Testis (tissue), 3 donors: ENCODE results near the gene CNTN4. TPM values are rescaled to one million over a fixed set of nuclear protein-coding genes. Genes with fewer than 3 reads are reported as not detected.

Source experiments
- DNase-seq: peaks from one replicate; pipeline ENCODE4 v3.0.0-alpha.2; 2019
- H3K27ac ChIP-seq, 2 donors: fragments of 200-600 bp; sonication (generic); one replicate each; pipeline ENCODE4 v1.5.1; 2019
- H3K27me3 ChIP-seq: fragments of 200-600 bp; sonication (generic); one replicate; pipeline ENCODE4 v1.5.1; 2019
- H3K36me3 ChIP-seq: fragments of 200-600 bp; sonication (generic); one replicate; pipeline ENCODE4 v1.5.1; 2017; ENCODE audit warnings: low read depth; ENCODE audit errors: missing control alignments
- H3K4me1 ChIP-seq: fragments of 200-600 bp; sonication (generic); one replicate; pipeline ENCODE4 v1.5.1; 2019
- H3K4me3 ChIP-seq, 2 donors: fragments of 200-600 bp; sonication (generic); one replicate each; pipeline ENCODE4 v1.5.1; 2017 to 2019
- H3K9me3 ChIP-seq: fragments of 200-600 bp; sonication (generic); one replicate; pipeline ENCODE4 v1.5.1; 2017
- POLR2A ChIP-seq: fragments of 450-650 bp; IDR thresholded peaks from one replicate; pipeline ENCODE4 v1.6.1; 2017; ENCODE audit warnings: antibody characterized with exemption, mild to moderate bottlenecking, moderate library complexity
- WGBS, 2 donors: methylation state at CpG; one replicate each; pipeline ENCODE4 v1.1.5; 2018; 5-methylcytosine and 5-hydroxymethylcytosine counted together
- intact Hi-C: fragments of 100-400 bp; cut with DNase I; formaldehyde crosslinking; loops from one replicate; pipeline ENCODE4 v1.15.1; 2023; ENCODE audit warnings: low total_unique reads
- polyA plus RNA-seq: library from polyadenylated mRNA; stranded (reverse); fragments of 350-450 nt; fragmentation: Illumina TruSeq; extraction: RNeasy Lipid Tissue Mini Kit (QIAGEN cat#74804); gene quantifications from one replicate; pipeline ENCODE4 v1.2.3, GENCODE V29; 2014; ENCODE audit warnings: low read depth, low replicate concordance; ENCODE audit not compliant: insufficient read depth
- total RNA-seq, 2 donors: library from RNA; depleted of rRNA; stranded (reverse); fragments of >200 nt; gene quantifications; one replicate each; pipeline ENCODE4 v1.2.3, GENCODE V29; 2016
- TF ChIP-seq, protein P1 (sequence below), 3 experiments: fragments of 450-650 bp in 2 of 3; fragments of 200-600 bp in 1 of 3; sonication (generic) in 1 of 3; IDR thresholded peaks; one replicate each; pipeline ENCODE4 v1.5.1; 2016 to 2019; ENCODE audit warnings: antibody characterized with exemption in 3 of 3, mild to moderate bottlenecking in 2 of 3, moderate library complexity in 1 of 3

Gene CNTN4
- total and polyA plus RNA-seq, 3 donors from 2014 or later, result 10.4 to 37.7 (median 19.6) TPM

DNA sequence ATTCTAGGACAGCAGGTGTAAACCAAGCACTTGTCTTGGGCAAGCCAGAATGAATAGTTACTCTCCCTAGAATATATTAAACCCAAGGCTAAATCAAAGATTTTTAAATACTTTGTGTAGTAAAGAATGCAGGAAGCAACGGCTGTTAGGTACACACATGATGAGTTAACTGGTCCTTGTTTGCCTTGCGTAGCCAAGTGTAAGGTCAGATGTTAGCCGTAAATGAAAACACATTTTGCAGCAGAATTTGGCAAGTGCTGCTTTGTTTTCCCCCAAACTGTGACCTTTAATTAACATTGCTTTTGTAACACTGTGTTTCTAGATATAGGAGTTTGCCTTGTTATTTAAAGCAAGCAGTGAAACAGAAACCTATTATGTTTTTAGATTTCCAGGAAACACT, 642.9 kb downstream of the CNTN4 start:
- Histone ChIP-seq H3K27me3 (no peaks in the 10 kb centered on the region), H3K27ac (no peak overlapping the region), H3K4me1 (no peaks in the 10 kb centered on the region), H3K36me3 (no peaks in the 10 kb centered on the region), H3K9me3 (no peaks in the 10 kb centered on the region), H3K4me3 (no peak overlapping the region)
- intact Hi-C loops, result no loop called here
- no peak for TF ChIP-seq POLR2A
- TF ChIP-seq, protein P1, sequence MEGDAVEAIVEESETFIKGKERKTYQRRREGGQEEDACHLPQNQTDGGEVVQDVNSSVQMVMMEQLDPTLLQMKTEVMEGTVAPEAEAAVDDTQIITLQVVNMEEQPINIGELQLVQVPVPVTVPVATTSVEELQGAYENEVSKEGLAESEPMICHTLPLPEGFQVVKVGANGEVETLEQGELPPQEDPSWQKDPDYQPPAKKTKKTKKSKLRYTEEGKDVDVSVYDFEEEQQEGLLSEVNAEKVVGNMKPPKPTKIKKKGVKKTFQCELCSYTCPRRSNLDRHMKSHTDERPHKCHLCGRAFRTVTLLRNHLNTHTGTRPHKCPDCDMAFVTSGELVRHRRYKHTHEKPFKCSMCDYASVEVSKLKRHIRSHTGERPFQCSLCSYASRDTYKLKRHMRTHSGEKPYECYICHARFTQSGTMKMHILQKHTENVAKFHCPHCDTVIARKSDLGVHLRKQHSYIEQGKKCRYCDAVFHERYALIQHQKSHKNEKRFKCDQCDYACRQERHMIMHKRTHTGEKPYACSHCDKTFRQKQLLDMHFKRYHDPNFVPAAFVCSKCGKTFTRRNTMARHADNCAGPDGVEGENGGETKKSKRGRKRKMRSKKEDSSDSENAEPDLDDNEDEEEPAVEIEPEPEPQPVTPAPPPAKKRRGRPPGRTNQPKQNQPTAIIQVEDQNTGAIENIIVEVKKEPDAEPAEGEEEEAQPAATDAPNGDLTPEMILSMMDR (IDR thresholded peaks at IDR 0.05), result no peak
- WGBS, 2 donors, result 19 to 25% methylated on average over 3 of the region's 3 CpGs
- no peak for DNase-seq

DNA sequence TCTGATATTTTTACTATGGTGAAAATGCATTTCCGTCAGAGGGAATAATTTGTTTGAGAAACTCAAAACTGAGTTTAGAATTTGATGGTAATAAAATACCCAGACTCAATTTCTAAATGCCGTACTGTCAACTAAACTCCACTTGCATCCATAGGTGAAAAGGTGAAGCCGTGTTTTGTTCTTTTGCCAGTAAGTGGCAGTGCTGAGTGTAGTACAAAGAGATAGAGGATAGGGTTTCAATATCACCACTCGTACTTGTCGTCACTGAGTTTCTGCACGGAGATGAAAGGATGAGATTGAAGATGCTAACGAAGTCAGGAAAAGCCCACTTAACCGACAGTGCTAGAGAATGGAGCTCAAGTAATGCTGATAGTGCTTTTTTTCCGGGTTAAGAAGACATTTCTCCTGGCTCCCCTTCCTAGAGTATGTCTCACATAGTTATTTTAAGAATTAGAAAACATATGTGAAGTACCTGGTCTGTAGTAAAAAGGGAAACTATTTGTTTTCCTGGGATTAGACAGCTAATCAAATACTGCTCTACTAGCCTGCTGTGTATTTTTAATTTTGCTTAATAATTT, 666.4 kb downstream of the CNTN4 start:
- no peaks in the 10 kb centered on the region for H3K36me3 ChIP-seq
- no peaks in the 10 kb centered on the region for H3K27me3 ChIP-seq
- intact Hi-C loops, result no loop called here
- no peaks in the 10 kb centered on the region for H3K4me1 ChIP-seq
- 45 to 51% methylated on average over 9 of the region's 9 CpGs for WGBS, 2 donors
- TF ChIP-seq, protein P1 (IDR thresholded peaks at IDR 0.05), result no peak
- TF ChIP-seq POLR2A, result no peak
- no peaks in the 10 kb centered on the region for H3K9me3 ChIP-seq
- H3K27ac ChIP-seq, result no peak overlapping the region
- DNase-seq, result peak; percentile 21
- no peak overlapping the region for H3K4me3 ChIP-seq

DNA sequence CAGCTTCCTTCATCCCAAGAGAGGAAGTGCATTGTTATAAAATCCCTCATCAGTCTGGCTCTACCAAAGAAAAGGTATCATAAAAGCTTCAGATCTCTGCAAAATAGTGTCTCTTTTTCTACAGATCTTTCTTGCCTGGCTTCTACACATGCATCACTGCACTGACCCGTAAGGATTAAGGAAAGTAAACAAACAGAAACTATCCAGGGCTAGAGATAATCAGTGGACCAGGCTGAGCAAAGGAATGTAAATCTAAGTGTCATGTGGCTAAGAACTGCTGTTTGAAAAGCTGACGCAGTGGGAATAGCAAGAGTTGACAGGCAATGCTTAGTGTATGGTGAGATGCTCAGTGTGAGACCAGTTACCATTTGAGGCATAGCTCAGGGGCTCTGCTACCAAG, 671.8 kb downstream of the CNTN4 start:
- WGBS, 2 donors, result 37 to 52% methylated on average over 2 of the region's 2 CpGs

DNA sequence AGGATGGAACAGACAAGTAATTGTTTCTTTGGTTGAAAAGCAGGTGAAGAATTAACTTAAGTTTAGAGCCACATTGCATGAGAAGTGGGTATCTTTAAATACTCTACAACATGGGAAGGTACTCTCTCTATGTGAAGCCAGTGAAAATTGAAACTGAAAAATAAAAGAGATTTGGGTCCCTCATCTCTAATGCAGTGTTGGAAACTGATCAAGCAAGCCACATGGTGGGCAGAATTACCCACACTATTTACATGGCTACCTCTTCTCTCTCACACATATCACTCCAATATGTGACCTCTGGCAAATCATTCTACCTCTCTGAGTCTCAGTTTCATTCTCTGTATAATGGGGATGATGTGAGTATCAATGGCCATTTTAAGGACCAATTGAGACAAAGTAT, 672.5 kb downstream of the CNTN4 start:
- Histone ChIP-seq H3K27ac (no peak overlapping the region), H3K4me3 (no peak overlapping the region), H3K9me3 (no peaks in the 10 kb centered on the region), H3K27me3 (no peaks in the 10 kb centered on the region), H3K36me3 (no peaks in the 10 kb centered on the region), H3K4me1 (no peaks in the 10 kb centered on the region)
- TF ChIP-seq, protein P1 (IDR thresholded peaks at IDR 0.05), result no peak
- TF ChIP-seq POLR2A, result no peak
- intact Hi-C loops, result no loop called here
- DNase-seq, result no peak

More for the DNA sequence above, 671.8 kb downstream of the CNTN4 start:
- H3K9me3 ChIP-seq, result no peaks in the 10 kb centered on the region
- intact Hi-C loops, result no loop called here
- no peak overlapping the region for H3K27ac ChIP-seq
- no peak for TF ChIP-seq POLR2A
- TF ChIP-seq, protein P1 (IDR thresholded peaks at IDR 0.05), result no peak
- no peaks in the 10 kb centered on the region for H3K27me3 ChIP-seq
- DNase-seq, result no peak
- H3K4me1 ChIP-seq, result no peaks in the 10 kb centered on the region
- H3K4me3 ChIP-seq, result no peak overlapping the region
- no peaks in the 10 kb centered on the region for H3K36me3 ChIP-seq

DNA sequence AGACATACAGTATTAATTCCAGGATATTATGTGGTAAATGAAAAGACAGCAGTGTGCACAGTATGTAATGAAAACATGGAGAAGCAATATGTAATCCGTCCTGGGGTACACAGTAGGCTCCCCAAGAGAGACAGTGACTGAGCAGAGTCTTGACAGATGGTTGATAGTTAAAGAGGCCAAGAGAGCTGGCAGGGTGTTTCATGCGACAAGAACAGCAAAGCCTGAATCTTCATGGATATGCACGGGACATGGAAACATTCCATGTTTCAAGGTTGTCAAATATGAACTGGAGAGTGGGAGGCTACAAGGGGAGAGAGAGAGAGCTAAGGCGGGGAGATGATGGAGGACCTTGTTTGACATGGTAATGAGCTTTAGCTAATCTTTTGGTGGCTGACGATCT, 673.1 kb downstream of the CNTN4 start:
- Histone ChIP-seq H3K27ac (no peak overlapping the region), H3K27me3 (no peaks in the 10 kb centered on the region), H3K36me3 (no peaks in the 10 kb centered on the region), H3K9me3 (no peaks in the 10 kb centered on the region), H3K4me1 (no peaks in the 10 kb centered on the region), H3K4me3 (no peak overlapping the region)
- no peak for DNase-seq
- WGBS, 2 donors, result 67 to 68% methylated on average over 5 of the region's 5 CpGs
- TF ChIP-seq POLR2A, result no peak
- TF ChIP-seq, protein P1 (IDR thresholded peaks at IDR 0.05), result no peak
- intact Hi-C loops, result no loop called here
